HL-60 (cell line): Measurements from ENCODE around the gene TEKT3.
A peak's percentile ranks its signal among the peaks of the same experiment; 100 is the strongest.

Source experiments
- DNase-seq, 2 experiments: peaks; one replicate each; pipeline ENCODE4 v3.0.0-alpha.2; 2010 to 2020; ENCODE audit warnings: low read depth in 1 of 2, low spot score in 1 of 2
- H3K27ac ChIP-seq: fragments of 250-450 bp; sonication (Bioruptor Pico); replicated peaks from 2 replicates; pipeline ENCODE4 v1.5.1; 2020; ENCODE audit warnings: mild to moderate bottlenecking, moderate library complexity
- H3K27me3 ChIP-seq: fragments of 250-450 bp; sonication (Bioruptor Pico); 2 replicates; pipeline ENCODE4 v1.5.1; 2021; ENCODE audit warnings: mild to moderate bottlenecking, moderate library complexity; ENCODE audit not compliant: insufficient read depth, poor library complexity, severe bottlenecking
- H3K4me3 ChIP-seq: replicated peaks from 2 replicates; pipeline ENCODE4 v1.5.1; 2011; ENCODE audit warnings: mild to moderate bottlenecking, control low read depth, low read length; ENCODE audit not compliant: insufficient read depth
- GABPA ChIP-seq: IDR thresholded peaks from 2 replicates; pipeline ENCODE4 v1.6.1; 2012; ENCODE audit warnings: low read depth
- POLR2AphosphoS5 ChIP-seq: IDR thresholded peaks from 2 replicates; pipeline ENCODE4 v1.6.1; 2012; ENCODE audit warnings: low read depth
- SPI1 ChIP-seq: IDR thresholded peaks from 2 replicates; pipeline ENCODE4 v1.6.1; 2012; ENCODE audit warnings: low read depth, mild to moderate bottlenecking, borderline replicate concordance
- TF ChIP-seq, protein P1 (sequence below): IDR thresholded peaks from 2 replicates; pipeline ENCODE4 v1.6.1; 2012; ENCODE audit warnings: low read depth; ENCODE audit not compliant: insufficient replicate concordance
- TF ChIP-seq, protein P2 (sequence below): IDR thresholded peaks from one replicate; pipeline ENCODE4 v1.5.1; 2011; ENCODE audit warnings: low read length, control low read depth, inconsistent platforms; ENCODE audit not compliant: insufficient read depth

Gene TEKT3

DNA sequence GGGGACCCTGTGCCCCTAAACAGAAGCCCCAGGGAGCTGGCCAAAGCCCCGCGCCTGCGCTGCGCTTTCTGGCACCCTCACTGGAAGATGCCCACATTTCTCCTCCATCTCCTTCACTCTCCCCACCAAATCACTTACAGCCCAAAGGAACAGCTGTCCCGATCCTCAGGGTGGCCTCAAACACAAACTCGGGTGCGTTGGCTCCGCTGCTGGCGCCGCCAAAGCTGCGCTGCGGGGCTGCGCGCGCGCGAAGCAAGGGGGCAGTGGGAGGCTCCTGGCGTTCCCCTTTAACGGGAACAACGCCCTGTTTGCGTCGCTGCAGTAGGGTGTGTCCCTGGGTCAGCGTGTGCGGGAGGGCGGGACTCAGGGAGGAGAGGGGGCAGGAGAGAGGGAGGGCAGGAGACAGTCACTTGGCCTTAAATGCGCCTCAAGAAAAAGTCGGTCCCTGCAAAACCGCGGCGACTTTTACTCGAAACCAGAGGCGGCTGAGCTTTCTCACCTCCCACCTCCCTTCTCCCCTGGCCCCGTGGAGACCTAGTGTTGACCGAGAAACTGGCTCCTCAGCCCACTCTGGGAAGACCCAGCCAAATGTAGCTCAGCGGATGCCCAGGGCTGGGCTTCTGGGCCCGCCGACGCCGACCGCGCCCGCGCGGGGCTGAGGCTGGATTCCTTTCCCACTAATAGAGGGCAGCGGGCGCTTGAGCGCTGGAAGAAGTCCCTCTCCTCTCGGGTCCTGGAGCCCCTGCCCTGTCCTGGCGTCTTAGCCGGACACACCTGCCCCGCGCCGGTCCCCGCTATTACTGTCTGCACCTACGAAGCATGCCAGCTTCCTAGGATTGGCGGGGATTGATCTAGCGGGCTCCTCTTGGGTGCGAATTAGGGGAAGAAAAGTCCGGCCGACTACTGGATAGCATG, 78.8 kb downstream of the TEKT3 start:
- DNase-seq = no peak
- peaks cover 15% of the 10 kb centered on the region for H3K27me3 ChIP-seq
- no peak for TF ChIP-seq POLR2AphosphoS5
- no peak for TF ChIP-seq GABPA
- TF ChIP-seq, protein P1, sequence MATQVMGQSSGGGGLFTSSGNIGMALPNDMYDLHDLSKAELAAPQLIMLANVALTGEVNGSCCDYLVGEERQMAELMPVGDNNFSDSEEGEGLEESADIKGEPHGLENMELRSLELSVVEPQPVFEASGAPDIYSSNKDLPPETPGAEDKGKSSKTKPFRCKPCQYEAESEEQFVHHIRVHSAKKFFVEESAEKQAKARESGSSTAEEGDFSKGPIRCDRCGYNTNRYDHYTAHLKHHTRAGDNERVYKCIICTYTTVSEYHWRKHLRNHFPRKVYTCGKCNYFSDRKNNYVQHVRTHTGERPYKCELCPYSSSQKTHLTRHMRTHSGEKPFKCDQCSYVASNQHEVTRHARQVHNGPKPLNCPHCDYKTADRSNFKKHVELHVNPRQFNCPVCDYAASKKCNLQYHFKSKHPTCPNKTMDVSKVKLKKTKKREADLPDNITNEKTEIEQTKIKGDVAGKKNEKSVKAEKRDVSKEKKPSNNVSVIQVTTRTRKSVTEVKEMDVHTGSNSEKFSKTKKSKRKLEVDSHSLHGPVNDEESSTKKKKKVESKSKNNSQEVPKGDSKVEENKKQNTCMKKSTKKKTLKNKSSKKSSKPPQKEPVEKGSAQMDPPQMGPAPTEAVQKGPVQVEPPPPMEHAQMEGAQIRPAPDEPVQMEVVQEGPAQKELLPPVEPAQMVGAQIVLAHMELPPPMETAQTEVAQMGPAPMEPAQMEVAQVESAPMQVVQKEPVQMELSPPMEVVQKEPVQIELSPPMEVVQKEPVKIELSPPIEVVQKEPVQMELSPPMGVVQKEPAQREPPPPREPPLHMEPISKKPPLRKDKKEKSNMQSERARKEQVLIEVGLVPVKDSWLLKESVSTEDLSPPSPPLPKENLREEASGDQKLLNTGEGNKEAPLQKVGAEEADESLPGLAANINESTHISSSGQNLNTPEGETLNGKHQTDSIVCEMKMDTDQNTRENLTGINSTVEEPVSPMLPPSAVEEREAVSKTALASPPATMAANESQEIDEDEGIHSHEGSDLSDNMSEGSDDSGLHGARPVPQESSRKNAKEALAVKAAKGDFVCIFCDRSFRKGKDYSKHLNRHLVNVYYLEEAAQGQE = no peak
- no peak for TF ChIP-seq SPI1
- TF ChIP-seq, protein P2, sequence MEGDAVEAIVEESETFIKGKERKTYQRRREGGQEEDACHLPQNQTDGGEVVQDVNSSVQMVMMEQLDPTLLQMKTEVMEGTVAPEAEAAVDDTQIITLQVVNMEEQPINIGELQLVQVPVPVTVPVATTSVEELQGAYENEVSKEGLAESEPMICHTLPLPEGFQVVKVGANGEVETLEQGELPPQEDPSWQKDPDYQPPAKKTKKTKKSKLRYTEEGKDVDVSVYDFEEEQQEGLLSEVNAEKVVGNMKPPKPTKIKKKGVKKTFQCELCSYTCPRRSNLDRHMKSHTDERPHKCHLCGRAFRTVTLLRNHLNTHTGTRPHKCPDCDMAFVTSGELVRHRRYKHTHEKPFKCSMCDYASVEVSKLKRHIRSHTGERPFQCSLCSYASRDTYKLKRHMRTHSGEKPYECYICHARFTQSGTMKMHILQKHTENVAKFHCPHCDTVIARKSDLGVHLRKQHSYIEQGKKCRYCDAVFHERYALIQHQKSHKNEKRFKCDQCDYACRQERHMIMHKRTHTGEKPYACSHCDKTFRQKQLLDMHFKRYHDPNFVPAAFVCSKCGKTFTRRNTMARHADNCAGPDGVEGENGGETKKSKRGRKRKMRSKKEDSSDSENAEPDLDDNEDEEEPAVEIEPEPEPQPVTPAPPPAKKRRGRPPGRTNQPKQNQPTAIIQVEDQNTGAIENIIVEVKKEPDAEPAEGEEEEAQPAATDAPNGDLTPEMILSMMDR = no peak
- no peak overlapping the region for H3K27ac ChIP-seq
- peak overlapping the region; percentile 4; the same call in 1 of the 2 replicates for H3K4me3 ChIP-seq

DNA sequence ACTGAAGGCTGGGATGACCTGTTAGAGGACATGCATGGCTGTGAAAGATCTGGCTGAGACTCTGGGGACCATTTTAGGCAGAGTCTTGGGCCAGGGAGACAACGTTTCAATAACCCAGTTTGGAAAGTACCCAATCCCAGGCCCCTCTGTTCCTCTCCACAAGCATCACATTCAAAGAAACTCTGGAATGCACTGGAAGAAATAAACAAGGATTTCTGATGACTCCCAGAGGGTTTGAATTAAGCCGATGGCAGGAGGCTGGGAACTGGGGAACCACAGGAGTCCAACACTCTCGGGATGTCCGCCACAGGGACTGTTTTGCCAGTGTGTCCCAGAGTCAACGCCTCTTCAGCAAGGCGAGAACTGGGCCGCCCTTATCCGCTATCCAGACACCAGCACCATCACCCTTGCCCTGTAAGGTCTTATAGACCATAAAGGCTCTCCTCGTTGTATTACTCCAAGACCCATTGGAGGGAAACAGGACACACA, 79.6 kb downstream of the TEKT3 start:
- H3K27me3 ChIP-seq = peaks cover 15% of the 10 kb centered on the region
- no peak overlapping the region for H3K27ac ChIP-seq
- no peak overlapping the region for H3K4me3 ChIP-seq
- DNase-seq = no peak
- TF ChIP-seq, protein P1 = no peak
- TF ChIP-seq, protein P2 = no peak
- TF ChIP-seq SPI1 = no peak
- TF ChIP-seq GABPA = no peak
- TF ChIP-seq POLR2AphosphoS5 = no peak

DNA sequence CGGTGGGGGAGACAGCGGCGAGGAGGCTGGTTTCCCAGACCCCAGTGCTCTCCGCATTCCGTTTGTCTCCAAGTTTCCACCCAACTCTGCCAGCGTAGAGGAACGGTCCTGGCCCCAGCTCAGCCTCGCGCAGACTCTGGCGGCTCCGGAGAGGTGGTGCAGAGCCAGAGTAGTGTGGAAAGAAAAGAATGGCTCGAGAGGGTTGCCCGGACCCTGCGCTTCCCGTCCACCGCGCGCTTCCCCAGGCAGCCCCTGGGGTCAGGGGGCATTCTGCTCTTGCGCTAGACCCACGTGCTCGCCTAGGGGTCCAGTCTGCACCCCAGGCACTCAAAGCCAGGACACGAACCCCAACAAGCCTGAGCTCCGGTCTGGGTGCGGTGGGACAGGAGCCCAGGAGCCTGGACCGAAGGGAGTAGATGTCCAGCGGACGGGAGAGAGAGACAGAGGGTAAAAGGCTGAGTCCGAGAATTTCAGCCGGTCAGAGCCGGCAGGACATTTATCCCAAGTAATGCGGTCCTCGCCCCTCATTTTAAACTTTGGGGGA, 80.1 kb downstream of the TEKT3 start:
- Histone ChIP-seq H3K27me3 (peaks cover 15% of the 10 kb centered on the region), H3K4me3 (peak overlapping the region; percentile 45; the same call in 1 of the 2 replicates), H3K27ac (no peak overlapping the region)
- DNase-seq = no peak
- TF ChIP-seq, protein P2 = no peak
- TF ChIP-seq GABPA (no peak), POLR2AphosphoS5 (no peak), SPI1 (no peak)
- TF ChIP-seq, protein P1 = no peak
